Karpas-422 (cell line): Measurements from ENCODE around the gene USH2A. TPM values are rescaled to one million over a fixed set of nuclear protein-coding genes. Genes with fewer than 3 reads are reported as not detected.

Experiments
- DNase-seq: peaks from one replicate; pipeline ENCODE4 v3.0.0-alpha.2; 2015
- H2AFZ ChIP-seq: fragments of 200-600 bp; sonication (generic); 2 replicates; pipeline ENCODE4 v1.6.1; 2014; ENCODE audit warnings: antibody characterized with exemption, low read length, mixed read lengths
- H3K27ac ChIP-seq: fragments of 200-600 bp; sonication (generic); 2 replicates; pipeline ENCODE4 v1.5.1; 2014; ENCODE audit warnings: mild to moderate bottlenecking, low read length, moderate library complexity
- H3K27me3 ChIP-seq: fragments of 200-600 bp; sonication (generic); 2 replicates; pipeline ENCODE4 v1.6.1; 2014; ENCODE audit warnings: low read length, mixed read lengths
- H3K36me3 ChIP-seq: fragments of 200-600 bp; sonication (generic); 2 replicates; pipeline ENCODE4 v1.6.1; 2014; ENCODE audit warnings: low read length, mixed read lengths; ENCODE audit not compliant: insufficient read depth
- H3K4me1 ChIP-seq: fragments of 200-600 bp; sonication (generic); 2 replicates; pipeline ENCODE4 v1.6.1; 2014; ENCODE audit warnings: mild to moderate bottlenecking, low read length, mixed read lengths
- H3K4me2 ChIP-seq: fragments of 200-600 bp; sonication (generic); 2 replicates; pipeline ENCODE4 v1.6.1; 2014; ENCODE audit warnings: low read length, low read depth, mild to moderate bottlenecking; ENCODE audit not compliant: poor library complexity, severe bottlenecking
- H3K4me3 ChIP-seq: fragments of 200-600 bp; sonication (generic); 2 replicates; pipeline ENCODE4 v1.5.1; 2014; ENCODE audit warnings: mild to moderate bottlenecking, antibody characterized with exemption, low read length, mixed read lengths
- H3K79me2 ChIP-seq: fragments of 200-600 bp; sonication (generic); 2 replicates; pipeline ENCODE4 v1.6.1; 2014; ENCODE audit warnings: mild to moderate bottlenecking, low read length, mixed read lengths
- H3K9ac ChIP-seq: fragments of 200-600 bp; sonication (generic); 2 replicates; pipeline ENCODE4 v1.6.0; 2014; ENCODE audit warnings: low read length
- H3K9me2 ChIP-seq: fragments of 200-600 bp; sonication (generic), shearing (Covaris generic); replicated peaks from 2 replicates; pipeline ENCODE4 v1.6.0; 2014; ENCODE audit warnings: mild to moderate bottlenecking, low read length, moderate library complexity; ENCODE audit not compliant: insufficient read depth
- H3K9me3 ChIP-seq: fragments of 300-700, 200-600 bp; sonication (generic); 2 replicates; pipeline ENCODE4 v1.6.1; 2014; ENCODE audit warnings: low read length, mixed read lengths
- H4K20me1 ChIP-seq: fragments of 200-600 bp; sonication (generic); 2 replicates; pipeline ENCODE4 v1.6.1; 2014; ENCODE audit warnings: mild to moderate bottlenecking, antibody characterized with exemption, low read length, low read depth; ENCODE audit not compliant: insufficient read depth
- total RNA-seq: library from RNA; depleted of rRNA; stranded (reverse); fragments of >200 nt; shearing (Covaris generic); gene quantifications from 2 replicates; pipeline ENCODE4 v1.2.3, GENCODE V29; 2014; ENCODE audit warnings: low replicate concordance

The USH2A gene
- total RNA-seq, 1 experiment from 2014 or later: not detected

DNA sequence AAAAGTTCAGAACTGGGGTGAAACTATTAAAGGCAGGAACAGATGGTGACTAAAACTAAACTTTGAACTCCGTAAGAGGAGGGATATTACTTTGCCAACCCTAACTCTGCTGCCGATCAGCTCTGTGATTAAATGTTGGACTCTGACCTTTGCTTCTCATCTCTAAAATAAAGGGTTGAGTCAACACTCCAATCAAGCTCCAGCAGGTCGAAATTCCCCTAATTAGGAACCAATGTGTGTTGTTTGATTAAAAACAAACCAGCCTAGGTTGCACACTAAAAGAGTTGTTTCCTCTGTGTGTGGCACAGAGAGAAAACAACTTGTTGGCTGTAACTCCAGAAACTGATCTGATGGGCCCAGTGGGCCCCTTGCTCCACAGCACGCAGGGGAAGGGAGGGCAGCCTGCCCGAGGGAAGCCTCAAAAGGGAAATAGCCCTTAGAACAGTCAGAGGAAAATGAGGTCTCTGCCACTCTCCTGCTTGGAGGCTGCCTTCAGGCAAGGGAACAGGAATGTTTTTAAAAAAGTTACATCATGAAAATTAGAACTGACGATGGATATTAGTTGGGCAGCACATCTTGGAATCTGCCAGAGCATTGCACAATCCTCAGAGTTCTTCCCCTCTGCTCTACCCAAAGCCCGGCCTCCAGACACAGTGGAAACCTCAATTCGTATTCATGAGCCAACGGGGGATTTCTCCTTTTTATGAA lies 786.8 kb downstream of the USH2A start:
- H3K4me1 ChIP-seq: no peaks in the 10 kb centered on the region
- H3K27me3 ChIP-seq: no peaks in the 10 kb centered on the region
- H3K4me2 ChIP-seq: no peak overlapping the region
- H3K9me2 ChIP-seq: no peaks in the 10 kb centered on the region
- H3K27ac ChIP-seq: no peak overlapping the region
- no peaks in the 10 kb centered on the region for H3K36me3 ChIP-seq
- H4K20me1 ChIP-seq: no peaks in the 10 kb centered on the region
- H3K4me3 ChIP-seq: no peak overlapping the region
- H3K9me3 ChIP-seq: no peaks in the 10 kb centered on the region
- H3K79me2 ChIP-seq: no peaks in the 10 kb centered on the region
- no peak for DNase-seq
- H2AFZ ChIP-seq: no peak overlapping the region
- H3K9ac ChIP-seq: no peak overlapping the region

DNA sequence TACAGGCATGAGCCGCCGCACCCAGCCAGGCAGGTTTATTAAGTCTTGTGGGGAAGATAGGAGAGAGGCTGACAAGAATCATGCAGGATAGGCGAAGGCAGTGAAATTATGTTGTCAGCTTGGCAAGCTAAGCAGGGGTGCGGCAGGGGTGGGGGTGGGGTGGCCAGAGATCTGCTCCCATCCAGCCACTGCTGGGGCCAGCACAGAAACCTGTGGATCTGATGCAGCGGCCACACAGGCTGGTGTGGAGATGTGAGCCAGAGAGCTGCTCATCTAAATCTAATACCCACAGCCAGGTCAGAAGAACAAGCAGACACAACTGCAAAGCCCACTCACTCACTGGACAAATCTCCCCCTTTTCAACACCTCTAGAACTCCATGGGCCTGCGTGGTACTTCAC lies 787.4 kb downstream of the USH2A start:
- no peaks in the 10 kb centered on the region for H3K9me2 ChIP-seq
- no peaks in the 10 kb centered on the region for H3K79me2 ChIP-seq
- H2AFZ ChIP-seq: no peak overlapping the region
- H3K9me3 ChIP-seq: no peaks in the 10 kb centered on the region
- no peak overlapping the region for H3K27ac ChIP-seq
- H3K4me3 ChIP-seq: no peak overlapping the region
- H3K36me3 ChIP-seq: no peaks in the 10 kb centered on the region
- H3K4me2 ChIP-seq: no peak overlapping the region
- no peak for DNase-seq
- no peaks in the 10 kb centered on the region for H4K20me1 ChIP-seq
- H3K27me3 ChIP-seq: no peaks in the 10 kb centered on the region
- no peak overlapping the region for H3K9ac ChIP-seq
- no peaks in the 10 kb centered on the region for H3K4me1 ChIP-seq

DNA sequence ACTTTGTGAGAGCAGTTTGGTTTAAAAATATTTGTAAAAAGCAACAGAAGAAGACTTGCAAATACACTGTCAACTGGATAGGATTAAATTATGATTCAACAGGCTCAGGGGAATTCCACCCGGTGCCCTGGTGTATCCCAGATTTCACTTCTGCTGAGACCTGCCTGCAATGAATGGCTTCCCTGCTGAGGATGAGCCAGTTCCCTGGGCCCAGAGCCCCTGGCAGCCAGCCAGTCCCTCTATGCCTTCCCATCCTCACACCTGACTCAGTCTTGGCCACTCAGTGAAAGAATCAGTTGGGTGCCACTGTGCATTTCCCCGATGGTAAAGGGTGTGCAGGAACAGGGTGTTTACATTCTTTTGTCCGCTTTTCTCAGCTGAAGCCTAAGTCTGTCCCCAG lies 791.8 kb downstream of the USH2A start:
- H3K9me3 ChIP-seq: no peaks in the 10 kb centered on the region
- no peak overlapping the region for H3K4me3 ChIP-seq
- H3K4me2 ChIP-seq: no peak overlapping the region
- no peaks in the 10 kb centered on the region for H4K20me1 ChIP-seq
- no peaks in the 10 kb centered on the region for H3K79me2 ChIP-seq
- H3K9ac ChIP-seq: no peak overlapping the region
- H3K9me2 ChIP-seq: no peaks in the 10 kb centered on the region
- H2AFZ ChIP-seq: no peak overlapping the region
- H3K27me3 ChIP-seq: no peaks in the 10 kb centered on the region
- H3K27ac ChIP-seq: no peak overlapping the region
- no peaks in the 10 kb centered on the region for H3K4me1 ChIP-seq
- DNase-seq: no peak
- H3K36me3 ChIP-seq: no peaks in the 10 kb centered on the region

DNA sequence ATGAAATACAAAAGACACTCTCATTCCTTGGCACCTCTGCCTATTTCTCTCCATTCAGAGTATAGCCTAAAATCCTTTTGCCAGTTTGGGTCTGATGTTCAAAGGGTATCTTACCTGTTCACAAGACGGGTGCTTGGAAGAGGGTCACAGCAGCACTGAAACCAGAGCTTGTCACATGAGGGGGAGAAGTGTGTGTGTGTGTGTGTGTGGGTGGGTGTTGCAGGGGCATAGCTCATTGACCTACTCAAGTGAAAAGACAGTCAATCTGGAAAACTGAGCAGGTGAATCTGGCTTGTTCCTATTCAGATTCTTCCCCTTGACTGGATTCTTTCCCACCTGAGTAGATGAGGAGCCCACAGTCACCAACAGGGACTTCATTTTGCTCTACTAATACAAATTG lies 792.2 kb downstream of the USH2A start:
- H3K9me3 ChIP-seq: no peaks in the 10 kb centered on the region

DNA sequence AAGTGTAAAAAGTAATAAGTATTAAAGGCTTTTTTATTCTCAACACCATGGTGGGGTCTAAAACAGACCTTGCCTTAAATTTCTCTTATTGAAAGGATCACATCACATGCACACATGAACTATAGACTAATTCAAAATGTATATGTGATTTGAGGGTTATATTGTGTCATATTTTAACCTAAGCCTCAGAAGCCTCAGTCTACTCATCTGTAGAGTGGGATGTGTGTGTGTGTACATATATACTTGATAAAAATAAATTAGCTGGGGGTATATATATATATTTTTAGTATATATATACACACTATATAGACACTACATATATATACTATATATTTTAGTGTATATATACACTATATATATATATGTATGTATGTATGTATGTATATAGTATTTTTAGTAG lies 797.3 kb downstream of the USH2A start:
- no peaks in the 10 kb centered on the region for H3K36me3 ChIP-seq
- H3K4me2 ChIP-seq: no peak overlapping the region
- no peak for DNase-seq
- no peak overlapping the region for H2AFZ ChIP-seq
- H3K9me2 ChIP-seq: no peaks in the 10 kb centered on the region
- no peaks in the 10 kb centered on the region for H3K4me1 ChIP-seq
- no peaks in the 10 kb centered on the region for H3K9me3 ChIP-seq
- no peak overlapping the region for H3K9ac ChIP-seq
- no peak overlapping the region for H3K27ac ChIP-seq
- no peaks in the 10 kb centered on the region for H3K27me3 ChIP-seq
- no peak overlapping the region for H3K4me3 ChIP-seq
- no peaks in the 10 kb centered on the region for H4K20me1 ChIP-seq
- no peaks in the 10 kb centered on the region for H3K79me2 ChIP-seq

More for the DNA sequence above, 792.2 kb downstream of the USH2A start:
- H3K4me1 ChIP-seq: no peaks in the 10 kb centered on the region
- no peaks in the 10 kb centered on the region for H3K9me2 ChIP-seq
- no peaks in the 10 kb centered on the region for H4K20me1 ChIP-seq
- H3K79me2 ChIP-seq: no peaks in the 10 kb centered on the region
- H3K4me2 ChIP-seq: no peak overlapping the region
- no peak overlapping the region for H3K27ac ChIP-seq
- no peak overlapping the region for H3K9ac ChIP-seq
- no peak for DNase-seq
- no peak overlapping the region for H2AFZ ChIP-seq
- H3K4me3 ChIP-seq: no peak overlapping the region
- no peaks in the 10 kb centered on the region for H3K36me3 ChIP-seq
- H3K27me3 ChIP-seq: no peaks in the 10 kb centered on the region

DNA sequence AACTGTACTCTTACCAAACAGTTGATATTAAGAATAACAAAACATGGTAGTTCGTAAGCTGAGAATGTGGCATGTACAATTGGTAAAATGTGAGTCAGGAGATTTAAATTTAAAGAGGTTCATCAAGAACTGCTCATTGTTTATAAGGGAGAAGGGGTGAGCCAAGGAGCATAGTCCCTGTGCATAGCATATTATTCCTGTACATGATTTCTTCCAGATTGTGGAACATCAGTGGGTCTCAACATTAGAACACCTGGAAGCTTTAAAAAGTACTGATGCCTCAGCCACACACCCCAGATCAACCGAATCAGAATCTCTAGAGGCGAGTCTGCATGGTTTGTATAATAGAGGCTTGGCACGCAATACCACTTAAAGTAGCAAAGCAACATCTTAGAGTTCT lies 800.1 kb downstream of the USH2A start:
- Histone ChIP-seq H3K9ac (no peak overlapping the region), H3K27ac (no peak overlapping the region)

DNA sequence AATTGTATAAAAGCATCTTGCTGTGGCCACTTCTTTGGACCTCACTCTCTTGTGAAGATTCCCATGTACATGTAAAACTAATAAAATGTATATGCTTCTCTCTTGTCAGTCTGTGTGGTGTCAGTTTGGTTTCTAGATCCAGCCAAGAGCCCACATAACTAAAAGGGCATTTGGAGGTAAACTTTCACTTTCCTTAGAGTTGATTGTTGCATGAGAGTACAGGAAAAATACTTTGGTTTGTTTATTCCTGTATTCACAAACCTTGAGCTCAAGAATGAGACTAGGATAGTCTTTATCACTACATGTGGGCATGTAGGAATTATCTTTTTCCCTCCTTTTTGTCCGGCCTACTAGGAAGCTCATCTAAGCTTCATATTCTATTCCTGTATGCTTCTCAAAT lies 805.3 kb downstream of the USH2A start:
- Histone ChIP-seq H3K4me3 (no peak overlapping the region), H3K4me2 (no peak overlapping the region), H3K27me3 (no peaks in the 10 kb centered on the region), H3K9me2 (no peaks in the 10 kb centered on the region), H3K9me3 (no peaks in the 10 kb centered on the region), H2AFZ (no peak overlapping the region), H3K27ac (no peak overlapping the region), H4K20me1 (no peaks in the 10 kb centered on the region), H3K79me2 (no peaks in the 10 kb centered on the region), H3K9ac (no peak overlapping the region), H3K4me1 (no peaks in the 10 kb centered on the region), H3K36me3 (no peaks in the 10 kb centered on the region)
- DNase-seq: no peak

More for the DNA sequence above, 800.1 kb downstream of the USH2A start:
- Histone ChIP-seq H3K79me2 (no peaks in the 10 kb centered on the region), H3K36me3 (no peaks in the 10 kb centered on the region), H3K4me1 (no peaks in the 10 kb centered on the region), H3K4me2 (no peak overlapping the region), H3K9me3 (no peaks in the 10 kb centered on the region), H3K9me2 (no peaks in the 10 kb centered on the region), H3K4me3 (no peak overlapping the region), H4K20me1 (no peaks in the 10 kb centered on the region), H3K27me3 (no peaks in the 10 kb centered on the region), H2AFZ (no peak overlapping the region)
- DNase-seq: no peak

DNA sequence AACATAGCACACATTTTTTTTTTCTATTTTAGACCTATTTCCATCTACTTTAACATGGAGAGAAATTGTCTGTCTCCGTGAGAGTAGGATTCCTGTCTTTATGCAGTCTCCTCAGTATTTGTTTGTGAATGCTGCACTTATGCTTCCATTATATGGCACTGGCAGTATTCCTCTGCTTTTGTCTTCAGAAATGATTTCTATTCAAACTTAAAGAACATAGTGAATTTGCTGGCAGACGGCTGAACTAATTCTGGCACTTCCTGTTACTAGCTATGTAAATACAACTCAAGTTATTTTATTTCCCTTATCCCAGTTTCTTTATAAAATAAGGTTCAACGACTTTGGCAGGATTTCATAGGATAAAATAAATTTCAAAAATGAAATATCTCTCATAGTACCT lies 810.9 kb downstream of the USH2A start:
- no peaks in the 10 kb centered on the region for H3K27me3 ChIP-seq
- no peaks in the 10 kb centered on the region for H4K20me1 ChIP-seq
- no peaks in the 10 kb centered on the region for H3K9me3 ChIP-seq
- no peaks in the 10 kb centered on the region for H3K36me3 ChIP-seq
- DNase-seq: no peak
- no peak overlapping the region for H2AFZ ChIP-seq
- no peak overlapping the region for H3K4me3 ChIP-seq
- H3K4me2 ChIP-seq: no peak overlapping the region
- no peaks in the 10 kb centered on the region for H3K79me2 ChIP-seq
- no peaks in the 10 kb centered on the region for H3K4me1 ChIP-seq
- no peak overlapping the region for H3K9ac ChIP-seq
- H3K27ac ChIP-seq: no peak overlapping the region
- H3K9me2 ChIP-seq: no peaks in the 10 kb centered on the region
